HEK293T (cell line): ENCODE results near the gene ACOT7.

Source experiments
- CTCF ChIA-PET: fragments of 350-600 bp; formaldehyde crosslinking; extraction: SDS; loops from one replicate; lab custom pipeline; 2021; ENCODE audit warnings: antibody characterized with exemption, inconsistent platforms; lab: Yijun Ruan, JAX
- POLR2A ChIA-PET: fragments of 350-600 bp; formaldehyde crosslinking; extraction: SDS; loops from one replicate; lab custom pipeline; 2020; ENCODE audit warnings: antibody characterized with exemption, inconsistent platforms; lab: Yijun Ruan, JAX
- DNase-seq: peaks from one replicate; pipeline ENCODE4 v3.0.0; 2012; ENCODE audit warnings: mixed read lengths; ENCODE audit errors: extremely low spot score
- ARNT ChIP-seq: fragments of 450-650 bp; IDR thresholded peaks from 2 replicates; pipeline ENCODE4 v1.6.1; 2017; ENCODE audit warnings: mild to moderate bottlenecking
- BHLHE40 ChIP-seq: fragments of 450-650 bp; IDR thresholded peaks from 2 replicates; pipeline ENCODE4 v1.6.1; 2016; ENCODE audit warnings: mild to moderate bottlenecking, moderate library complexity, borderline replicate concordance
- CTBP1 ChIP-seq: fragments of 450-650 bp; IDR thresholded peaks from 2 replicates; pipeline ENCODE4 v1.6.1; 2016; ENCODE audit warnings: borderline replicate concordance
- ELF4 ChIP-seq: fragments of 450-650 bp; IDR thresholded peaks from 2 replicates; pipeline ENCODE4 v1.6.1; 2017; ENCODE audit warnings: antibody characterized with exemption
- FOXA1 ChIP-seq: fragments of 450-650 bp; IDR thresholded peaks from 2 replicates; pipeline ENCODE4 v1.6.1; 2016; ENCODE audit warnings: mild to moderate bottlenecking
- FOXK2 ChIP-seq: fragments of 450-650 bp; IDR thresholded peaks from 2 replicates; pipeline ENCODE4 v1.6.1; 2016; ENCODE audit warnings: mild to moderate bottlenecking
- FOXM1 ChIP-seq: fragments of 450-650 bp; IDR thresholded peaks from 2 replicates; pipeline ENCODE4 v1.6.1; 2017; ENCODE audit warnings: mild to moderate bottlenecking, borderline replicate concordance
- HDGF ChIP-seq: fragments of 450-650 bp; IDR thresholded peaks from 2 replicates; pipeline ENCODE4 v1.6.1; 2017; ENCODE audit warnings: antibody characterized with exemption, borderline replicate concordance
- L3MBTL2 ChIP-seq: fragments of 450-650 bp; conservative IDR thresholded peaks from 2 replicates; pipeline ENCODE4 v1.6.1; 2016; ENCODE audit warnings: mild to moderate bottlenecking
- LEF1 ChIP-seq: fragments of 450-650 bp; IDR thresholded peaks from 2 replicates; pipeline ENCODE4 v1.6.1; 2017; ENCODE audit warnings: mild to moderate bottlenecking, borderline replicate concordance
- NFRKB ChIP-seq: fragments of 450-650 bp; IDR thresholded peaks from 2 replicates; pipeline ENCODE4 v1.6.1; 2016; ENCODE audit warnings: mild to moderate bottlenecking, moderate library complexity
- SP1 ChIP-seq: fragments of 450-650 bp; IDR thresholded peaks from 2 replicates; pipeline ENCODE4 v1.6.1; 2017
- SUZ12 ChIP-seq: fragments of 450-650 bp; IDR thresholded peaks from 2 replicates; pipeline ENCODE4 v1.6.1; 2016; ENCODE audit warnings: mild to moderate bottlenecking
- TARDBP ChIP-seq: fragments of 450-650 bp; IDR thresholded peaks from 2 replicates; pipeline ENCODE4 v1.6.1; 2016
- ZNF384 ChIP-seq: fragments of 450-650 bp; IDR thresholded peaks from 2 replicates; pipeline ENCODE4 v1.6.1; 2016
- TF ChIP-seq, protein P1 (sequence below): fragments of 450-650 bp; IDR thresholded peaks from 2 replicates; pipeline ENCODE4 v1.6.1; 2016

Gene ACOT7

DNA sequence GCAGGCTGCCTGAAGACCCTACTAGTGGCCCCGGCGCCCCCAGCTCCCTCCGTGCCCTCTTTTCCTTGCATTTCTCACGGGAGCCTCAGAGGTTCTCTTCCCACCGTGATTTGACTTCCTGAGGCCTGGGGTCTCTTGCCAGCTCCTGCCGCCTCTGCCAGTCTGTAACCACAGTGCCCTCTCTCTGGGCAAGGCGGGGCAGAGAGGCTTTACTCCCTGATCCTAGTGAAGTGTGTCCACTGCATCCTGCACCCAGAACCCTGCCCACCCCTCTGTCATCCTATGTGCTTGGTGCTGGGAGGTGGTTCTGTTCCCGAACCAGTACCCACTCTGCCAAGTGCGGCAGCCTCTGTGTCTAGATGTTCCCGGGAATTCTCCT lies 33.4 kb upstream of the ACOT7 start:
- TF ChIP-seq NFRKB (no peak), FOXM1 (no peak), L3MBTL2 (no peak), SP1 (no peak), CTBP1 (no peak), SUZ12 (no peak), ARNT (no peak), BHLHE40 (no peak), ELF4 (no peak), TARDBP (no peak), ZNF384 (no peak), FOXA1 (no peak), FOXK2 (no peak), LEF1 (no peak), HDGF (no peak)
- TF ChIP-seq, protein P1, sequence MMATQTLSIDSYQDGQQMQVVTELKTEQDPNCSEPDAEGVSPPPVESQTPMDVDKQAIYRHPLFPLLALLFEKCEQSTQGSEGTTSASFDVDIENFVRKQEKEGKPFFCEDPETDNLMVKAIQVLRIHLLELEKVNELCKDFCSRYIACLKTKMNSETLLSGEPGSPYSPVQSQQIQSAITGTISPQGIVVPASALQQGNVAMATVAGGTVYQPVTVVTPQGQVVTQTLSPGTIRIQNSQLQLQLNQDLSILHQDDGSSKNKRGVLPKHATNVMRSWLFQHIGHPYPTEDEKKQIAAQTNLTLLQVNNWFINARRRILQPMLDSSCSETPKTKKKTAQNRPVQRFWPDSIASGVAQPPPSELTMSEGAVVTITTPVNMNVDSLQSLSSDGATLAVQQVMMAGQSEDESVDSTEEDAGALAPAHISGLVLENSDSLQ, result no peak
- no peak for DNase-seq
- ChIA-PET CTCF (interaction anchor here (0.6 to 1.3 kb wide), 3 partner anchors 11 to 174 kb away, joined by 3 to 7 read pairs (median 6); no protein-coding TSS in a partner anchor), POLR2A (interaction anchor here (1.1 kb wide), 1 partner anchor 34 kb away, joined by 3 read pairs; no protein-coding TSS in a partner anchor)

DNA sequence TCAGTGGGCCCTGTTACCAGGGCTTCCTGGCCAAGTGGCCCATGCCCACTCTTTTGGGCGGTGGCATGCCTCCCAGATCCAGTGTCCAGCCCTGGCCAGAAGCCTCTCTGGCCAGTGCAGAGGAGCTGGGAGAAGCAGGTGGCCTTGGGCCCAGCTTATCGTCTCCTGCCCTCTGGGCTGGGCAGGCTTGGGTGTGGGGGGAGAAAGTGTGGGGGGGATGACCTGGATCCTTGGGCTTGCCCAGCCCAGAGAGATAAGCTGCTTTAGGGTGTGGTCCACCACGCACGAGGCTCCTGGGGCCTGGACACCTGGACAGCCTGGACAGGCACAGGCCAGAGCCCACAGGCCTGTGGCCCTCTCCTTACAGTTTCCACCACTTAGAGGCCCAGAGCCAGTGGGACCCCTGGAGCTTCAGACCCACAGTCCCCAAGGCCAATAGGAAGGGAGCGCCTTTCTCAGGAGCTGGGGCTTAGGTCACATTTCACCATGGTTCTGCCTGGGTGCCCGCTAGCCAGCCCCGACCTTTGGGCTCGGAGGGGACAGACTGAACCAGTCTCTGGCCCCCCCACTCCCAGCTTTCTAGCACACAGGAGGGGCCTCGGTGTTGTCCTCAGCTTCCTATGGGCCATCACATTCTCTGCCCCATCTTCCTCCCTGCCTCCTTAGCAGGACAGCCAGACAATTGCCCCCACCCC lies 32.9 kb upstream of the ACOT7 start:
- ChIA-PET CTCF (interaction anchor here (1.1 to 1.3 kb wide), 2 partner anchors 12 to 78 kb away, joined by 3 to 6 read pairs; no protein-coding TSS in a partner anchor), POLR2A (interaction anchor here (1.1 kb wide), 1 partner anchor 33 kb away, joined by 3 read pairs; no protein-coding TSS in a partner anchor)
- TF ChIP-seq SP1, result no peak
- TF ChIP-seq NFRKB, result no peak
- no peak for TF ChIP-seq BHLHE40
- TF ChIP-seq ELF4, result no peak
- TF ChIP-seq LEF1, result no peak
- no peak for TF ChIP-seq FOXM1
- TF ChIP-seq, protein P1, result no peak
- TF ChIP-seq FOXK2, result no peak
- no peak for TF ChIP-seq SUZ12
- no peak for TF ChIP-seq ARNT
- no peak for DNase-seq

DNA sequence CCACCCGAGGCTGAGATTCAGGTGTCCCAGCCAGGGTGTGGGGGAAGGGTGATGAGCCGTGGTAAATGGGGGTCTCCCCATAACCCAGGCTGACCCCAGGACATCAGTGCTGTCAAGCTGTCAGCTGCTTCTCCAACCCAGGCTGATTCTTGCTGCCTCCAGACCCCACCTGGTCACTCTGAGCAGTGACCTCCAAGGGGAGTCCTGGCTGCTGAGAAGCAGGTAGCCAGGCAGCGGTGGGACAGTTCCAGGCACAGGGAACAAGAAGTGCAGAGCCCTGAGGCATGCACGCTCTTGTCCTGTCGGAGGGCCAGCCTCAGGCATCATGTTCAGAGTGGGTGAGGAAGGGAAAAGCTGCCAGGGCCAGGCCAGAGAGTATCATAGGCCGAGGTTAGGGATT lies 32.1 kb upstream of the ACOT7 start:
- no peak for DNase-seq
- CTCF ChIA-PET, result interaction anchor here (1.1 to 1.4 kb wide), 3 partner anchors 11 to 78 kb away, joined by 3 to 6 read pairs (median 5); no protein-coding TSS in a partner anchor
- POLR2A ChIA-PET, result interaction anchor here (1.1 kb wide), 1 partner anchor 33 kb away, joined by 3 read pairs; no protein-coding TSS in a partner anchor
- TF ChIP-seq FOXA1 (no peak), NFRKB (no peak), ELF4 (no peak), FOXM1 (no peak), FOXK2 (no peak), BHLHE40 (no peak), SUZ12 (no peak), ZNF384 (no peak), TARDBP (no peak), SP1 (no peak), L3MBTL2 (no peak)

DNA sequence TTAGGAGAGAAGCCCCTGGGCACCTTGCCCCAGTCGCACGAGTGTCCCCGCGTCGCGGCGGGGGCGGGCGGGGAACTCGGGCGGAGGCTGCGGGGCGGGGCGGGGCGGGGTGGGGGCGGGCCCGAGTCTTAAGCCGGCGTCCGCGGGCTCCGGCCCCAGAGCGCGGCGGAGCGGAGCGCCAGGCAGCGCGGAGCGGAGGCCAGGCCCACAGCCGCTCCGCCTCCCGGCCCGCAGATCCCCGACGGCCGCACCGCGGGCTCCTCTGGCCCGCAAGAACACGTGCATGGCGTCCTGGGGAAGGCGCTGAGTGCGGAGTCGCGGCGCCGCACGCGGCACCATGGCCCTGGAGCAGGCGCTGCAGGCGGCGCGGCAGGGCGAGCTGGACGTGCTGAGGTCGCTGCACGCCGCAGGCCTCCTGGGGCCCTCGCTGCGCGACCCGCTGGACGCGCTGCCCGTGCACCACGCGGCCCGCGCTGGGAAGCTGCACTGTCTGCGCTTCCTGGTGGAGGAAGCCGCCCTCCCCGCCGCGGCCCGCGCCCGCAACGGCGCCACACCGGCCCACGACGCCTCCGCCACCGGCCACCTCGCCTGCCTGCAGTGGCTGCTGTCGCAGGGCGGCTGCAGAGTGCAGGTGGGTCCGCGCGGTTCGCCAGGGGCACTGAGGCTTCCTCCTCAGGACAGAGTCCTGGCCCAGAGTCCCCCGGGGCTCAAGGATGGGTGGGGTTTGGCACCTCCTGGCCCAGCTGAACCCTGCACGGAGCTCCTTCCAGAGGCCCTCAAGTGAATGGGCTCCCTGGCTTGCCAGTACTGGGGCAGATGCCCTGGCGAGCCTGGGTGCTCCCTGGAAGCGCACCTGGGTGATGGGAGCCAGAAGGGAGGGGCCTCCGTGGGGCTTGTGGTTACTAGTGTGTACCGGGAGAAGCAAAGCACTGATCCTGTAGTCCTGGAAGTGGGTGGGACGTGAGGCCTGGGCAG lies 31.3 kb upstream of the ACOT7 start, which contains the start of gene ESPN:
TSS of gene ESPN (plus strand) at position 158 of the 975 bp plus-strand sequence. CDS start at position 338, 180 bp downstream.
- peak; percentile 53 for DNase-seq
- TF ChIP-seq TARDBP (no peak), FOXM1 (no peak), LEF1 (no peak), BHLHE40 (no peak), NFRKB (no peak), CTBP1 (no peak), HDGF (no peak), FOXK2 (no peak), ELF4 (no peak), ARNT (no peak), L3MBTL2 (no peak), SP1 (no peak), FOXA1 (no peak), ZNF384 (no peak), SUZ12 (no peak)
- TF ChIP-seq, protein P1, result no peak
- ChIA-PET POLR2A (no interaction called here), CTCF (interaction anchor here (1.4 kb wide), 1 partner anchor 10 kb away, joined by 5 read pairs; no protein-coding TSS in a partner anchor)

DNA sequence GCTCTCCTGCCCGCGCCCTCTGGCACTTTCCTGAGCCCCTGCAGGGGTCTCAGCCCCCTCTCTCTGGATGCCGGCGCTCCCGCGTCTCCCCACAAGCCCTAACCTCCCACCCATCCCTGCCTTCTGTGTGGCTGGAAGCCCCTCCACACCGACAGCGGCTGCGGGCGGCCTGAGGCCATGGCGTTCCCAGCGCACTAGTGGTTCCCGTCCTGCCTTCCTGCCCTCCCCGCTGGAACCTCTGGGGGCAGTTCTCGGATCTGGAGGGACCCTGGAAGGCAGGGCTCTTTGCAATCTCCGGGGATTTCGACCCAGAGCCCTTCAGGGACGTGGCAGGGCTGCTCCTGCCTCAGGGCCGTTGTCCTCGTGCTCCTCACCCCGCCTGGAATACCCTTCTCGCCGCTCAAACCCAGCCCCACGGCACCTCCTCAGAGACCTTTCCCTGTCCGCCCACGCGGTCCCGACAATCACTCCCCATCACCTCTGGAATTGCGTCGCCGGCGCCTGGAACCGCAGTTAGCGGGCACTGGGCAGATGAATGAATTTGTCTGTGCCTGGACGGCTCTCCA lies 30.5 kb upstream of the ACOT7 start:
- no peak for DNase-seq
- CTCF ChIA-PET, result interaction anchor here (0.6 to 3.4 kb wide), 14 partner anchors 8 to 227 kb away, joined by 3 to 37 read pairs (median 4); partner anchors contain the start of gene NOL9
- POLR2A ChIA-PET, result no interaction called here
- TF ChIP-seq HDGF, result no peak
- TF ChIP-seq L3MBTL2, result no peak
- TF ChIP-seq FOXM1, result no peak
- no peak for TF ChIP-seq LEF1
- TF ChIP-seq FOXK2, result no peak
- TF ChIP-seq ELF4, result no peak
- TF ChIP-seq BHLHE40, result no peak
- no peak for TF ChIP-seq ARNT
- TF ChIP-seq ZNF384, result no peak
- TF ChIP-seq TARDBP, result no peak
- TF ChIP-seq SUZ12, result no peak
- TF ChIP-seq, protein P1, result no peak
- TF ChIP-seq SP1, result no peak
- no peak for TF ChIP-seq NFRKB
- no peak for TF ChIP-seq CTBP1
- TF ChIP-seq FOXA1, result no peak
